Measurements from ENCODE around the gene ALX4. TPM values are rescaled to one million over a fixed set of nuclear protein-coding genes. Genes with fewer than 3 reads are reported as not detected.

The ALX4 gene
- total and polyA plus RNA-seq, 2 experiments from 2014 or later = not detected

- TF ChIP-seq ETS1 (IDR thresholded peaks at IDR 0.05) (no peak), ZNF331 (CRISPR knock-in tag; IDR thresholded peaks at IDR 0.05; ENCODE audit: low read depth) (no peak), ZNF114 (CRISPR knock-in tag; IDR thresholded peaks at IDR 0.05) (no peak), CREB1 (CRISPR knock-in tag; IDR thresholded peaks at IDR 0.05; ENCODE audit: low read depth) (no peak), EZH2phosphoT487 (IDR thresholded peaks at IDR 0.05; ENCODE audit: unreplicated experiment) (no peak)
Measured at GRCh38 chr11:44310206-44310462, 195 bp upstream of the ALX4 start (continued).

GRCh38 chr11:44308923-44309477 lies 939 bp downstream of the ALX4 start:
- DNase-seq (ENCODE audit: low spot score) (no peak), ATAC-seq (no peak; the same call in 2 of the 3 replicates)
- no peaks in the 10 kb centered on the region for H3K36me3 Mint-ChIP-seq (ENCODE audit: low read depth)
- H3K27me3 Mint-ChIP-seq (ENCODE audit: insufficient read depth, low read depth, poor library complexity) = peaks cover 100% of the 10 kb centered on the region
- Histone ChIP-seq H3K36me3 (ENCODE audit: insufficient read depth) (no peaks in the 10 kb centered on the region), H4K20me1 (replicated peaks; ENCODE audit: insufficient read depth) (peaks cover 33% of the 10 kb centered on the region), H3K4me3 (peak overlapping the region; percentile 55), H3K27ac (ENCODE audit: low read depth) (no peak overlapping the region), H3K79me2 (replicated peaks; ENCODE audit: insufficient read depth) (no peaks in the 10 kb centered on the region), H3K4me1 (ENCODE audit: insufficient read depth) (peaks cover 52% of the 10 kb centered on the region), H3K27me3 (ENCODE audit: insufficient read depth) (peaks cover 100% of the 10 kb centered on the region), H3K9me2 (ENCODE audit: insufficient read depth) (no peaks in the 10 kb centered on the region), H3K4me2 (peak overlapping the region; percentile 79), H3F3A (replicated peaks; ENCODE audit: low read depth) (peaks cover 11% of the 10 kb centered on the region), H2AFZ (0 out of 2 replicates have a peak overlapping the region, but pooled peaks have one; percentile 14)
- peaks cover 57% of the 10 kb centered on the region for H3K4me1 Mint-ChIP-seq
- H3K27ac Mint-ChIP-seq = no peak overlapping the region
- peak overlapping the region; percentile 65 for H3K4me3 Mint-ChIP-seq
- H3K9me3 Mint-ChIP-seq = peaks cover 3% of the 10 kb centered on the region; the same call in 2 of the 3 replicates
- TF ChIP-seq EZH2 (IDR thresholded peaks at IDR 0.05; ENCODE audit: low read depth, unreplicated experiment) = no peak

GRCh38 chr11:44308256-44308922 lies 1.6 kb downstream of the ALX4 start:
- H3K36me3 Mint-ChIP-seq (ENCODE audit: low read depth) = no peaks in the 10 kb centered on the region
- peak overlapping the region; percentile 34; the same call in 1 of the 3 replicates for H3K4me3 Mint-ChIP-seq
- Histone ChIP-seq H2AFZ (no peak overlapping the region), H3F3A (replicated peaks; ENCODE audit: low read depth) (peaks cover 8% of the 10 kb centered on the region; the same call in 1 of the 2 replicates), H3K27ac (ENCODE audit: low read depth) (no peak overlapping the region), H4K20me1 (replicated peaks; ENCODE audit: insufficient read depth) (peaks cover 27% of the 10 kb centered on the region), H3K36me3 (ENCODE audit: insufficient read depth) (no peaks in the 10 kb centered on the region), H3K4me2 (peak overlapping the region; percentile 79; the same call in 1 of the 2 replicates), H3K27me3 (ENCODE audit: insufficient read depth) (peaks cover 100% of the 10 kb centered on the region), H3K4me1 (ENCODE audit: insufficient read depth) (peaks cover 51% of the 10 kb centered on the region), H3K9me2 (ENCODE audit: insufficient read depth) (no peaks in the 10 kb centered on the region), H3K4me3 (peak overlapping the region; percentile 26; the same call in 1 of the 2 replicates), H3K79me2 (replicated peaks; ENCODE audit: insufficient read depth) (no peaks in the 10 kb centered on the region)
- no peak overlapping the region for H3K27ac Mint-ChIP-seq
- H3K4me1 Mint-ChIP-seq = peaks cover 59% of the 10 kb centered on the region
- peaks cover 3% of the 10 kb centered on the region; the same call in 2 of the 3 replicates for H3K9me3 Mint-ChIP-seq
- H3K27me3 Mint-ChIP-seq (ENCODE audit: insufficient read depth, low read depth, poor library complexity) = peaks cover 100% of the 10 kb centered on the region
- TF ChIP-seq ZNF114 (CRISPR knock-in tag; IDR thresholded peaks at IDR 0.05) (no peak), EZH2 (IDR thresholded peaks at IDR 0.05; ENCODE audit: low read depth, unreplicated experiment) (peak; percentile 94), EZH2phosphoT487 (IDR thresholded peaks at IDR 0.05; ENCODE audit: unreplicated experiment) (peak; percentile 82)
- ATAC-seq (no peak), DNase-seq (ENCODE audit: low spot score) (no peak)

Measured in GM23338 (cell line).